HUES48 (cell line): ENCODE results near the gene ABCC10.

Experiments
- H3K27ac ChIP-seq: one replicate; pipeline ENCODE4 v1.7.0; 2013; ENCODE audit warnings: low read depth, low read length, inconsistent platforms
- H3K27me3 ChIP-seq: 2 replicates; pipeline ENCODE4 v1.6.1; 2013; ENCODE audit warnings: mild to moderate bottlenecking, low read length; ENCODE audit not compliant: control insufficient read depth, insufficient read depth
- H3K36me3 ChIP-seq: 2 replicates; pipeline ENCODE4 v1.6.1; 2013; ENCODE audit warnings: low read length; ENCODE audit not compliant: control insufficient read depth, insufficient read depth
- H3K4me1 ChIP-seq: 2 replicates; pipeline ENCODE4 v1.6.1; 2013; ENCODE audit warnings: mild to moderate bottlenecking, low read length; ENCODE audit not compliant: control insufficient read depth, insufficient read depth
- H3K4me3 ChIP-seq: 2 replicates; pipeline ENCODE4 v1.5.1; 2013; ENCODE audit warnings: mild to moderate bottlenecking, low read depth, low read length
- H3K9ac ChIP-seq: 2 replicates; pipeline ENCODE4 v1.6.1; 2013; ENCODE audit warnings: mild to moderate bottlenecking, low read depth, low read length, moderate library complexity
- H3K9me3 ChIP-seq: 2 replicates; pipeline ENCODE4 v1.6.1; 2013; ENCODE audit warnings: low read length; ENCODE audit not compliant: control insufficient read depth, insufficient read depth

The ABCC10 gene

GRCh38 chr6:43471399-43471798, 44.1 kb downstream of the ABCC10 start:
- no peak overlapping the region for H3K4me3 ChIP-seq
- no peak overlapping the region for H3K27ac ChIP-seq
- H3K9ac ChIP-seq, result no peak overlapping the region
- no peaks in the 10 kb centered on the region for H3K9me3 ChIP-seq
- H3K4me1 ChIP-seq, result 0 out of 2 replicates have a peak, but pooled peaks cover 9% of the 10 kb centered on the region
- no peaks in the 10 kb centered on the region for H3K27me3 ChIP-seq
- H3K36me3 ChIP-seq, result no peaks in the 10 kb centered on the region

DNA sequence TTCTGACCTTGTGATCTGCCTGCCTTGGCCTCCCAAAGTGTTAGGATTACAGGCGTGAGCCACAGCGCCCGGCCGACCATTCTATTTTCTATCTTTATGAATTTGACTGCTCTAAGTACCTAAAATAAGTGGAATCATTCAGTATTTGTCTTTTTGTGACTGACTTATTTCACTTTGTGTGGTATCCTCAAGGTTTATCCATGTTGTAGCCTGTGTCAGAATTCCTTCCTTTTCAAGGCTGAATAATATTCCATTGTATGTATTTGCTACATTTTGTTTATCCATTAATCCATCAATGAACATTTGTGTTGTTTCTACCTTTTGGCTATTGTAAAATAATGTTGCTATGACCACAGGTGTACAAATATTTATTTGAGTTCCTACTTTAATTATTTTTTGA, 45.2 kb downstream of the ABCC10 start:
- Histone ChIP-seq H3K9ac (no peak overlapping the region), H3K27ac (no peak overlapping the region), H3K4me3 (no peak overlapping the region), H3K4me1 (peaks cover 12% of the 10 kb centered on the region; the same call in 1 of the 2 replicates), H3K27me3 (no peaks in the 10 kb centered on the region), H3K9me3 (no peaks in the 10 kb centered on the region), H3K36me3 (no peaks in the 10 kb centered on the region)

DNA sequence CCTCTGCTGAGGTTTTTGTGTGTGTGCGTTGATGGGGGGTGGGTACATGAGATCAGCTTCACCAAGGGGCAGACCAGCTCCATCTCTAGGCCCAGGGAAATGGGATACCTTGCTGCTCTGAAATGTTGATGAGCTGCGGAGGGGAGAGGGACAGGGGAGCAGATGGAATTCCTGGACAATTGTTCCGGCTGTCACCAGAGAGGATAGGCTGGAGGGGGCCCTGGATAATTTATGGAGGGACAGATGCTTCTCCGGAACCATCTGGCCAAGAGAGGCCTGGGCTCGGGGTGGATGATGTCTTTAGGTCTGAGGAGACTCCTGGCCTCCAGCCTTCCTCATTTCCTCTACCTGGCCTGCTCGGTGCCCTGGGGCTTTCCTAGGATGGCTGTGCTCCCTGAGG, 48.2 kb downstream of the ABCC10 start:
- Histone ChIP-seq H3K4me3 (no peak overlapping the region), H3K27me3 (no peaks in the 10 kb centered on the region), H3K9ac (no peak overlapping the region), H3K27ac (no peak overlapping the region), H3K36me3 (0 out of 2 replicates have a peak, but pooled peaks cover 4% of the 10 kb centered on the region), H3K4me1 (peaks cover 10% of the 10 kb centered on the region), H3K9me3 (no peaks in the 10 kb centered on the region)

DNA sequence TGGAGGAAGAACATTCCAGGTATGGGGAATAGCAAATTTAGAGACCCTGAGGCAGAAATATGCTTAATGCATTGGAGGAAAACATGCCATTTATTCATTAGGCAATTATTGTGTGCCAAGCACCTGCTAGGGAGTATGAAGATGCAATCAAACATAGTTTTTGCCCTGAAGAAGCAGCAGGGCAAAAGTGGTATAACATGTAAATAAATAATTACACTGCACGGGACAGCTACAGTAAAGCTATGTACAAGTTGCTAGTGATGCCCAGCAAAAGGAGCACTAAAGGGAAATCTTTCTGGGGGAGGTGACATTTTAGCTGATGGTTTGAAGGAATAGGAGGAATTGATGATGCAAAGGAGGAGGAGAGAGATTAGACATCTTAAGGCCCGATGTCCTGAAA, 49.4 kb downstream of the ABCC10 start:
- H3K9ac ChIP-seq, result no peak overlapping the region
- H3K27me3 ChIP-seq, result no peaks in the 10 kb centered on the region
- H3K4me3 ChIP-seq, result peak overlapping the region; percentile 65
- no peaks in the 10 kb centered on the region for H3K9me3 ChIP-seq
- H3K27ac ChIP-seq, result no peak overlapping the region
- H3K36me3 ChIP-seq, result 0 out of 2 replicates have a peak, but pooled peaks cover 4% of the 10 kb centered on the region
- peaks cover 17% of the 10 kb centered on the region for H3K4me1 ChIP-seq

DNA sequence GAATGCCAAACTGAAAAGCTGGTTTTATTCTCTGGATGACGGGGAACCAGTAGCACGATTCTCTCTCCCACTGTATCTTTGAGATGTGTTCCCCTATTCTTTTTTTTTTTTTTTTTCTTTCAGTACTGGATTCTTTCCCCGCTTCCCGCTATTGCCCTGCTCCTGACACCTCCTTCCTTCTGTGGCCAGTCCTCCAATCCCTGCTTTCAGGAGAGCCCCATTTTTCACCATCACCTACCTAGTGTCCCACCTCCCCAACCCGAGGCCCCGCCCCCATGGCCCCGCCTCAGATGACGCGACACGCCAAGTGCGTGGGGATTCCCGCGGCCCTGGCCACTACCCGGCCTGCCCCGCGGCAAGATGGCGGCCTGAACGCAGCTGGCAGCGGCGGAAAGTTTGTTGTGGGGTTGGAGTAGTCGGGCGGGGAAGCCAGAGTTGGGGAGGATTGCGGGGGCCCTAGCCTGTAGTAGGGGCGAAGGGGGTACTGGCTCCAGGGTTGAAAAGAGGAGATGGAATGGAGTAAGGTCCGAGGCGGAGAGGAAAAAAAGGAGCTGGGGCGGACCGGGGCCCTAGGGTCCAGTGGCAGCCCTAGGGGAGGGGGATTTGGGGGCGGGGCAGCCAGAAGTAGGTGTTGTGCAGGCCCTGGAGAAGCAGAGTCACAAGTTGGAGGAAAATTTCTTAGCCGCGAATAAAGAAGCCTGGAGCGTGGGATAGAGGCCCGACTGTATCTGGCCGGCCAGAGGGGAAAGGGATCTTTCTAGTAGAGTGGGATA, 50.1 kb downstream of the ABCC10 start, which contains the start of gene TJAP1:
TJAP1 (plus strand) TSS at position 336 of the 773 bp plus-strand sequence. CDS start 21,432 bp downstream, outside the sequence.
- peak within 1 kb of the TSS; percentile 65 for H3K9ac ChIP-seq
- 0 out of 2 replicates have a peak, but pooled peaks cover 4% of the 10 kb centered on the region for H3K36me3 ChIP-seq
- H3K9me3 ChIP-seq, result no peaks in the 10 kb centered on the region
- H3K4me1 ChIP-seq, result peaks cover 24% of the 10 kb centered on the region
- peak within 1 kb of the TSS; percentile 65 for H3K4me3 ChIP-seq
- peak within 1 kb of the TSS; percentile 74 for H3K27ac ChIP-seq
- H3K27me3 ChIP-seq, result no peaks in the 10 kb centered on the region

- Histone ChIP-seq H3K4me3 (peak overlapping the region; percentile 65), H3K9ac (peak overlapping the region; percentile 26), H3K27ac (no peak overlapping the region), H3K9me3 (no peaks in the 10 kb centered on the region), H3K27me3 (no peaks in the 10 kb centered on the region), H3K4me1 (peaks cover 26% of the 10 kb centered on the region), H3K36me3 (0 out of 2 replicates have a peak, but pooled peaks cover 4% of the 10 kb centered on the region)
Measured at GRCh38 chr6:43478008-43478372, 50.6 kb downstream of the ABCC10 start.

DNA sequence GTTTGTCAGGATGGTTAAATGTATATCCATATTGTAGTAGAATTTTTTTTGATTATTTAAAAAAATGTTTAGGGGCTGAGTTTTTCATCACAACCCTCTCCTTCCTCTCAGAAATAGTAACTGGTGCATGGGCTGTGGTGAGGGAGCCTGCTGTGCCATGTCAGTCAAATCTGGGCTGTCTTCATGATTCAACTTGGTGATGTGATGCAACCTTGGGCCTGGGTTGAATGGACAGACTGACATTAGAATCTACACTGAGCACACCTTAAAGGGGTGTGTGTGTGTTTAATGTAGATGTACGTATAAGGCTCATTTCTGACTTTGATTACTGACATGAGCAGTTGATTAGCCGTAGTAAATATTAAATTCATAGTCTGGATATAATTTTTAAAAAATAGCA, 53.7 kb downstream of the ABCC10 start:
- H3K4me1 ChIP-seq, result peaks cover 26% of the 10 kb centered on the region
- H3K27me3 ChIP-seq, result no peaks in the 10 kb centered on the region
- H3K9ac ChIP-seq, result no peak overlapping the region
- peak overlapping the region; percentile 64 for H3K27ac ChIP-seq
- no peak overlapping the region for H3K4me3 ChIP-seq
- 0 out of 2 replicates have a peak, but pooled peaks cover 4% of the 10 kb centered on the region for H3K36me3 ChIP-seq
- no peaks in the 10 kb centered on the region for H3K9me3 ChIP-seq

DNA sequence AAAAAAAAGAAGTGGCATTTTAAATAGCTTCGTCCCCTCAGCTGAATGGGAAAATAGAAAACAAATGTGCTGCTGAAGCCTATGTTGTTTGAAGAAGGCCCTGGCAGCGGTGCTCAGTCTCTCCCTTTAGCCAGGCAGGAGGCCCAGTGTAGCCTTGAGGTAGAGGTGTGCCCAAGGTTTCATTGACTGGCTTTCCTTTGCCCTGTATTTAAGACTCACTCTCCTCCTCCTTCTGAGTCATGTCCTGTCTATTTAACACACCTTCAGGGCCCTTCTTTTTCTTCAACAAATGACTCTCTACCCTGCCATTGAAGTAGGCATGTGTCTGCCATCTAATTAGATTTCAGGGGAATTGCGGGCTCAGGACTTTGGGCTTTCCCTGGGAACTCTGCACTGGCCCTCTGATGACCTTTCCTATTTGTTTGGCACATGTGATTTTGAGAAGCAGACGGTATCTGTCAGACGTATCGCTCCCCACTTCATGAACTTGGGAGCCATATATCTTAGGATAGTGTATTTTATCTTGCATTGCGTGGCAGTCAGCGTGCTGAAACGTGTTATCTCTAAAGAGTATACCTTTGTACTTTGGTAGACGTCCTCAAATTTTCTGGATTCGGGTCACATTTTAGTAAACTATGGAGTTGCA, 54.4 kb downstream of the ABCC10 start:
- Histone ChIP-seq H3K9me3 (no peaks in the 10 kb centered on the region), H3K4me1 (peaks cover 24% of the 10 kb centered on the region), H3K36me3 (peaks cover 6% of the 10 kb centered on the region; the same call in 1 of the 2 replicates), H3K27ac (peak overlapping the region; percentile 65), H3K9ac (no peak overlapping the region), H3K4me3 (0 out of 2 replicates have a peak overlapping the region, but pooled peaks have one; percentile 6), H3K27me3 (no peaks in the 10 kb centered on the region)

DNA sequence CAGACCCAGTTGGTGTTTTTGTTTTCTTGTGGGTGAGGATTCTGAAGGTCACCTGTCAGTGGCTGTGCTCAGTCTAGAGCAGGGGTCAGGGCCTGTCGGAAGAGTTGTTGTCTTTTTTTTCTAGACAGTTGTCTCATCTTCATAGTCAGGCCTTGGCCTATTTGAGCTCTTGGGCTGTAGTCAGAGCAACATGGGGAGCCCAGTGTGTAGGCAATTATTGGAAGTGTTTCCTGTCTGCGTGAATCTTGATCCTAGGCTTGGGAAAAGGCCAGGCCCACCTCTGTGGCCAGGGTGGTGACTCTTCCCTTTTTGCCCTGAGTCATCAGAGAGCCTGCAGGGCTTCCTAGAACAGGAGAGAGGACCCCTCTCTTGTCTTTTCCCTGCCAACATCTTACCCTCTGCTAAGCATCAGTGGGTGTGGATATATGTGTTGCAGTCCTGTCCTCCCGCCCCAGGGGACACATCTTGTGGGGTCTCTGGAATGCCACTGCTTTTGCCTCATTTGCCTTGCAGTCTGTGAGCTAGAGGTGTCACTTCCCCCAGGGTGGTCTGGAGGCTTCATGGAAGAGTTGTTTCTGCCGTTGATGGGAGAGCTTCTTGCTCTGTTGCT, 61.4 kb downstream of the ABCC10 start:
- Histone ChIP-seq H3K27me3 (no peaks in the 10 kb centered on the region), H3K4me1 (0 out of 2 replicates have a peak, but pooled peaks cover 12% of the 10 kb centered on the region), H3K9ac (no peak overlapping the region), H3K4me3 (no peak overlapping the region), H3K36me3 (peaks cover 17% of the 10 kb centered on the region; the same call in 1 of the 2 replicates), H3K9me3 (no peaks in the 10 kb centered on the region), H3K27ac (no peak overlapping the region)

DNA sequence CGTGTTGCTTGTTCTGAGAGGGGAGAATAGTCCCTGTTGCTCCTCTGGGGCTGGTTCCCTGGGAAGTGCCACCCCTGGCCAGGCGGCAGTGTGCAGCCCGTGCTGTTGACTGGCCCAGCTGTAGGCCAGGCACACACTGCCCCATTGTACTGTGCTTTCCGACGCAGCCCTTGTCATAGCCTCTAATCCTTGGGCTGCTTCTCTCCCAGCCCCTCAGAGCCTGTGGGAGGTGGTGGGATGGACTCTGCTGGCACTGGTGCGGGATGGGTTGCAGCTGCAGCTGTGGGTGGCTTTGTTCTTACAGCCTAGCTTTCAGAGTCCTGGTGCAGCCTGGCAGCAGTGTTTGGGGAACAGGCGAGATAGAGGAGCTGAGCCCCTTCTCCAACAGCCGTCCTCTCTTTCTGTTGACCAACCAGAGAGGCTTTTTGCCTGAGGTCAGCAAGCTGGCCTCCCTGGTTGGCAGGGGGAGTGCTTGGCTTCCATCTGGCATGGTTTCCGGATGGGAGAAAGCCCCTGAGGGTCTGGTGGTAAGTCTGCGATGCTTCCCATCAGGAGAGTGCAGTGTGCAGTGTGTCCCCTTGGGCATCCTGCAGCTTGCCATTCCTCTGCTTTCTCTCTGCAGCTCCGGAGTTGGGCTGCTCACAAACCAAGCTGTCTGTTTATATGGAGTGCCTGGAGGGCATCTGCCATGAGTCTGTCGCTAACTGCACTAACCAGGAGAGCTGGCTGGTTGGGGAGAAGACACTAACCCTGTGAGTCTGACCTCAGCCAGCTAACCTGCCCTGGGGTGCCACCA, 62.1 kb downstream of the ABCC10 start:
- H3K4me3 ChIP-seq, result no peak overlapping the region
- H3K27ac ChIP-seq, result no peak overlapping the region
- H3K9me3 ChIP-seq, result no peaks in the 10 kb centered on the region
- peaks cover 17% of the 10 kb centered on the region; the same call in 1 of the 2 replicates for H3K36me3 ChIP-seq
- H3K9ac ChIP-seq, result no peak overlapping the region
- no peaks in the 10 kb centered on the region for H3K27me3 ChIP-seq
- 0 out of 2 replicates have a peak, but pooled peaks cover 12% of the 10 kb centered on the region for H3K4me1 ChIP-seq
